OCI-LY3 (cell line): ENCODE results near the gene AHSG.

Source experiments
- EZH2phosphoT487 ChIP-seq: fragments of 200-600 bp; shearing (Covaris generic); IDR thresholded peaks from 2 replicates; pipeline ENCODE4 v1.6.1; 2018; ENCODE audit warnings: antibody characterized with exemption, mixed run types, low read depth
- TF ChIP-seq, protein P1 (sequence below): fragments of 200-600, 300-600 bp; sonication (generic); IDR thresholded peaks from 2 replicates; pipeline ENCODE4 v1.5.1; 2014; ENCODE audit warnings: antibody characterized with exemption, low read length, low read depth

DNA sequence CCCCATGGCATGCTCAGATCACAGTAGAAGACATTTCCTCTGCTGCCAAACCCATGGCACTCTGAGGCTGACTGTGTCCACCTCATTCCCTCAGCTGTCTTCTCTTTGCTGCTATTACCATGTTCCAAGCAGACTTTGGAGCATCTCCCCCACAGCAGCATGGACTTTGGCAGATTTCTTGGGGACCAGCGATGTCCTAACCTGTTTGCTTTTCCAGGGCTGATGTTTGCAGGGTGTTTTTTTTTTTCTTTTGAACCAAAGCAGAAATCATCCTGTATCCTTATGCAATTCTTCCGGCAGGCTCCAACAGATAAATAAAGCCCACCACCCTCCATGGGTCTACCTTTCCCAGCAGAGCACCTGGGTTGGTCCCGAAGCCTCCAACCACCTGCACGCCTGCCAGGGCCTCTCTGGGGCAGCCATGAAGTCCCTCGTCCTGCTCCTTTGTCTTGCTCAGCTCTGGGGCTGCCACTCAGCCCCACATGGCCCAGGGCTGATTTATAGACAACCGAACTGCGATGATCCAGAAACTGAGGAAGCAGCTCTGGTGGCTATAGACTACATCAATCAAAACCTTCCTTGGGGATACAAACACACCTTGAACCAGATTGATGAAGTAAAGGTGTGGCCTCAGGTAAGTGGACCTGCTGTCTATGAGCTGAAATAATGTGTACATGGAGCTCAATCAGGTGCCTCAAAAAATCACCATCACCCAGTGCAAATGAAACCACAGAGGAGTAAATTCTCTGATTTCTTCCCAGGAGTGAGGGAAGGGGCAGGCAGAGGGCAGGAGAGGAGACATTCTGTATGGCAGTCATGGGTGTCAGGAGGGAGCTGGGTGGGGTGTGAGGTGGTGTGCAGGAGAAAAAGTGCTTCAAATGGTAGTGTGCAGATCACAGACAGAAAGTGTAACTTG lies at the start of gene AHSG:
- TF ChIP-seq, protein P1, sequence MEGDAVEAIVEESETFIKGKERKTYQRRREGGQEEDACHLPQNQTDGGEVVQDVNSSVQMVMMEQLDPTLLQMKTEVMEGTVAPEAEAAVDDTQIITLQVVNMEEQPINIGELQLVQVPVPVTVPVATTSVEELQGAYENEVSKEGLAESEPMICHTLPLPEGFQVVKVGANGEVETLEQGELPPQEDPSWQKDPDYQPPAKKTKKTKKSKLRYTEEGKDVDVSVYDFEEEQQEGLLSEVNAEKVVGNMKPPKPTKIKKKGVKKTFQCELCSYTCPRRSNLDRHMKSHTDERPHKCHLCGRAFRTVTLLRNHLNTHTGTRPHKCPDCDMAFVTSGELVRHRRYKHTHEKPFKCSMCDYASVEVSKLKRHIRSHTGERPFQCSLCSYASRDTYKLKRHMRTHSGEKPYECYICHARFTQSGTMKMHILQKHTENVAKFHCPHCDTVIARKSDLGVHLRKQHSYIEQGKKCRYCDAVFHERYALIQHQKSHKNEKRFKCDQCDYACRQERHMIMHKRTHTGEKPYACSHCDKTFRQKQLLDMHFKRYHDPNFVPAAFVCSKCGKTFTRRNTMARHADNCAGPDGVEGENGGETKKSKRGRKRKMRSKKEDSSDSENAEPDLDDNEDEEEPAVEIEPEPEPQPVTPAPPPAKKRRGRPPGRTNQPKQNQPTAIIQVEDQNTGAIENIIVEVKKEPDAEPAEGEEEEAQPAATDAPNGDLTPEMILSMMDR = no peak
- no peak for TF ChIP-seq EZH2phosphoT487
